H9 (cell line): ENCODE measurements around the gene SEMA3C. TPM values are rescaled to one million over a fixed set of nuclear protein-coding genes. Genes with fewer than 3 reads are reported as not detected.

ENCODE experiments used
- DNase-seq: peaks from one replicate; pipeline ENCODE4 v3.0.0-alpha.2; 2017
- H2AFZ ChIP-seq: one replicate; pipeline ENCODE4 v1.6.1; 2013; ENCODE audit warnings: mild to moderate bottlenecking, low read length, control low read depth, moderate library complexity
- H2AK5ac ChIP-seq: 2 replicates; pipeline ENCODE4 v1.6.1; 2013; ENCODE audit warnings: low read length, control low read depth, mixed read lengths; ENCODE audit not compliant: insufficient read length
- H2BK120ac ChIP-seq: one replicate; pipeline ENCODE4 v1.6.1; 2013; ENCODE audit warnings: low read depth, mild to moderate bottlenecking, low read length, control low read depth, inconsistent platforms; ENCODE audit not compliant: poor library complexity, severe bottlenecking
- H2BK12ac ChIP-seq: 2 replicates; pipeline ENCODE4 v1.6.1; 2013; ENCODE audit warnings: low read length, control low read depth, mixed read lengths, low read depth; ENCODE audit not compliant: insufficient read length
- H2BK15ac ChIP-seq: 2 replicates; pipeline ENCODE4 v1.6.1; 2013; ENCODE audit warnings: low read depth, low read length, control low read depth
- H2BK20ac ChIP-seq: one replicate; pipeline ENCODE4 v1.6.1; 2013; ENCODE audit warnings: low read depth, mild to moderate bottlenecking, low read length, control low read depth, inconsistent platforms; ENCODE audit not compliant: poor library complexity, severe bottlenecking
- H2BK5ac ChIP-seq: 2 replicates; pipeline ENCODE4 v1.6.1; 2013; ENCODE audit warnings: low read length, control low read depth, mixed read lengths; ENCODE audit not compliant: insufficient read length
- H3K14ac ChIP-seq: 2 replicates; pipeline ENCODE4 v1.6.1; 2013; ENCODE audit warnings: low read length, control low read depth; ENCODE audit not compliant: insufficient read depth
- H3K18ac ChIP-seq: 2 replicates; pipeline ENCODE4 v1.6.1; 2013; ENCODE audit warnings: low read depth, mild to moderate bottlenecking, mixed read lengths, low read length, control low read depth; ENCODE audit not compliant: insufficient read length
- H3K23ac ChIP-seq: 2 replicates; pipeline ENCODE4 v1.6.1; 2013; ENCODE audit warnings: low read length, control low read depth, mixed read lengths, low read depth; ENCODE audit not compliant: insufficient read length
- H3K23me2 ChIP-seq: 2 replicates; pipeline ENCODE4 v1.6.1; 2013; ENCODE audit warnings: low read depth, mild to moderate bottlenecking, mixed read lengths, low read length, control low read depth; ENCODE audit not compliant: insufficient read length, poor library complexity, severe bottlenecking
- H3K27ac ChIP-seq: 2 replicates; pipeline ENCODE4 v1.5.1; 2013; ENCODE audit warnings: low read length, control low read depth, mixed read lengths, low read depth; ENCODE audit not compliant: insufficient read length
- H3K27me3 ChIP-seq: 2 replicates; pipeline ENCODE4 v1.6.1; 2013; ENCODE audit warnings: low read length, control low read depth, inconsistent platforms; ENCODE audit not compliant: insufficient read depth
- H3K4ac ChIP-seq: 2 replicates; pipeline ENCODE4 v1.6.1; 2013; ENCODE audit warnings: low read depth, mild to moderate bottlenecking, control low read depth, inconsistent platforms, low read length, moderate library complexity
- H3K4me1 ChIP-seq: 2 replicates; pipeline ENCODE4 v1.6.1; 2013; ENCODE audit warnings: low read length, control low read depth, inconsistent platforms; ENCODE audit not compliant: insufficient read depth
- H3K4me2 ChIP-seq: 2 replicates; pipeline ENCODE4 v1.6.1; 2013; ENCODE audit warnings: low read length, control low read depth, mixed read lengths; ENCODE audit not compliant: insufficient read length, insufficient read depth
- H3K56ac ChIP-seq: 2 replicates; pipeline ENCODE4 v1.6.1; 2013; ENCODE audit warnings: low read depth, mild to moderate bottlenecking, mixed read lengths, low read length, control low read depth; ENCODE audit not compliant: insufficient read length
- H3K79me1 ChIP-seq: 2 replicates; pipeline ENCODE4 v1.6.1; 2013; ENCODE audit warnings: low read depth, mild to moderate bottlenecking, moderate library complexity, low read length, control low read depth, inconsistent platforms; ENCODE audit not compliant: insufficient read depth, poor library complexity, severe bottlenecking
- H3K79me2 ChIP-seq: 2 replicates; pipeline ENCODE4 v1.6.1; 2013; ENCODE audit warnings: low read length, control low read depth, inconsistent platforms; ENCODE audit not compliant: insufficient read depth
- H3K9ac ChIP-seq: 2 replicates; pipeline ENCODE4 v1.6.1; 2013; ENCODE audit warnings: low read length, control low read depth, mixed read lengths; ENCODE audit not compliant: insufficient read length; ENCODE audit errors: extremely low read depth
- H3K9me3 ChIP-seq: one replicate; pipeline ENCODE4 v1.6.1; 2013; ENCODE audit warnings: low read depth, low read length, inconsistent platforms; ENCODE audit not compliant: control insufficient read depth
- H3T11ph ChIP-seq: one replicate; pipeline ENCODE4 v1.6.1; 2013; ENCODE audit warnings: mild to moderate bottlenecking, low read length, control low read depth, inconsistent platforms
- H4K20me1 ChIP-seq: one replicate; pipeline ENCODE4 v1.6.1; 2013; ENCODE audit not compliant: control insufficient read depth, insufficient read length, insufficient read depth
- H4K5ac ChIP-seq: 2 replicates; pipeline ENCODE4 v1.6.1; 2013; ENCODE audit warnings: low read depth, mild to moderate bottlenecking, mixed read lengths, low read length, control low read depth; ENCODE audit not compliant: insufficient read length
- H4K8ac ChIP-seq: replicated peaks from 2 replicates; pipeline ENCODE4 v1.6.1; 2013; ENCODE audit warnings: low read length, control low read depth, mixed read lengths, low read depth; ENCODE audit not compliant: insufficient read length
- H4K91ac ChIP-seq: 2 replicates; pipeline ENCODE4 v1.6.1; 2013; ENCODE audit warnings: low read depth, mild to moderate bottlenecking, moderate library complexity, mixed read lengths, low read length, control low read depth; ENCODE audit not compliant: insufficient read length
- H3K27ac Mint-ChIP-seq, 3 experiments: 2 replicates in 2 of 3; 3 replicates in 1 of 3; pipeline ENCODE4 v1.8.0; 2020 to 2021; ENCODE audit warnings: mixed read lengths in 3 of 3, mild to moderate bottlenecking in 1 of 3, moderate library complexity in 1 of 3
- H3K27me3 Mint-ChIP-seq: 2 replicates; pipeline ENCODE4 v1.8.0; 2021; ENCODE audit warnings: low read depth, mild to moderate bottlenecking, moderate library complexity, mixed read lengths
- H3K36me3 Mint-ChIP-seq, 3 experiments: 2 replicates in 2 of 3; 3 replicates in 1 of 3; pipeline ENCODE4 v1.8.0; 2020 to 2021; ENCODE audit warnings: low read depth in 3 of 3, mixed read lengths in 3 of 3; ENCODE audit not compliant: insufficient read depth in 1 of 3
- H3K4me1 Mint-ChIP-seq, 2 experiments: 2 replicates each; pipeline ENCODE4 v1.8.0; 2020; ENCODE audit warnings: mixed read lengths in 2 of 2
- H3K4me3 Mint-ChIP-seq, 2 experiments: 2 replicates in 1 of 2; 3 replicates in 1 of 2; pipeline ENCODE4 v1.8.0; 2020 to 2021; ENCODE audit warnings: mild to moderate bottlenecking in 2 of 2, mixed read lengths in 2 of 2, moderate library complexity in 1 of 2
- H3K9me3 Mint-ChIP-seq, 2 experiments: 2 replicates in 1 of 2; 3 replicates in 1 of 2; pipeline ENCODE4 v1.8.0; 2020; ENCODE audit warnings: mild to moderate bottlenecking in 2 of 2, mixed read lengths in 2 of 2, moderate library complexity in 1 of 2
- WGBS: extraction: QIAGEN DNeasy Blood & Tissue Kit; methylation state at CpG from one replicate; pipeline ENCODE4 v1.1.7; 2013; ENCODE audit warnings: missing lambda C conversion rate, low lambda C conversion rate, mixed read lengths; ENCODE audit not compliant: insufficient read length; ENCODE audit errors: extremely low coverage; 5-methylcytosine and 5-hydroxymethylcytosine counted together
- total RNA-seq: library from RNA; stranded (reverse); gene quantifications from 2 replicates; pipeline ENCODE4 v1.2.1, GENCODE V29; 2021
- TF ChIP-seq, protein P1 (sequence below): fragments of 200-600 bp; sonication (generic); conservative IDR thresholded peaks from 3 replicates; pipeline ENCODE4 v1.8.0; 2021; ENCODE audit warnings: antibody characterized with exemption, mild to moderate bottlenecking

SEMA3C gene
- total RNA-seq, 1 experiment from 2014 or later: 1.6 TPM

- no peak overlapping the region for H2AFZ ChIP-seq
- H3K9me3 ChIP-seq: no peaks in the 10 kb centered on the region
- H3K23me2 ChIP-seq: no peaks in the 10 kb centered on the region
- no peaks in the 10 kb centered on the region for H3K79me1 ChIP-seq
- DNase-seq: no peak
- Mint-ChIP-seq H3K4me3 (no peak overlapping the region), H3K4me1 (peaks cover 27 to 32% of the 10 kb centered on the region in 2 experiments), H3K27ac (no peak overlapping the region), H3K9me3 (no peaks in the 10 kb centered on the region; a peak in 1 of 5 replicates), H3K36me3 (no peaks in the 10 kb centered on the region), H3K27me3 (no peaks in the 10 kb centered on the region)
- H2BK15ac ChIP-seq: no peak overlapping the region
- H3K27ac ChIP-seq: no peak overlapping the region
- no peak overlapping the region for H3T11ph ChIP-seq
- TF ChIP-seq, protein P1, sequence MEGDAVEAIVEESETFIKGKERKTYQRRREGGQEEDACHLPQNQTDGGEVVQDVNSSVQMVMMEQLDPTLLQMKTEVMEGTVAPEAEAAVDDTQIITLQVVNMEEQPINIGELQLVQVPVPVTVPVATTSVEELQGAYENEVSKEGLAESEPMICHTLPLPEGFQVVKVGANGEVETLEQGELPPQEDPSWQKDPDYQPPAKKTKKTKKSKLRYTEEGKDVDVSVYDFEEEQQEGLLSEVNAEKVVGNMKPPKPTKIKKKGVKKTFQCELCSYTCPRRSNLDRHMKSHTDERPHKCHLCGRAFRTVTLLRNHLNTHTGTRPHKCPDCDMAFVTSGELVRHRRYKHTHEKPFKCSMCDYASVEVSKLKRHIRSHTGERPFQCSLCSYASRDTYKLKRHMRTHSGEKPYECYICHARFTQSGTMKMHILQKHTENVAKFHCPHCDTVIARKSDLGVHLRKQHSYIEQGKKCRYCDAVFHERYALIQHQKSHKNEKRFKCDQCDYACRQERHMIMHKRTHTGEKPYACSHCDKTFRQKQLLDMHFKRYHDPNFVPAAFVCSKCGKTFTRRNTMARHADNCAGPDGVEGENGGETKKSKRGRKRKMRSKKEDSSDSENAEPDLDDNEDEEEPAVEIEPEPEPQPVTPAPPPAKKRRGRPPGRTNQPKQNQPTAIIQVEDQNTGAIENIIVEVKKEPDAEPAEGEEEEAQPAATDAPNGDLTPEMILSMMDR: no peak
- no peak overlapping the region for H2BK120ac ChIP-seq
- no peak overlapping the region for H3K4ac ChIP-seq
- no peak overlapping the region for H3K9ac ChIP-seq
- H3K27me3 ChIP-seq: no peaks in the 10 kb centered on the region
- H2AK5ac ChIP-seq: no peak overlapping the region
- no peak overlapping the region for H4K5ac ChIP-seq
- H2BK20ac ChIP-seq: no peak overlapping the region
- H3K14ac ChIP-seq: no peak overlapping the region
- no CpG with 5 or more reads among the region's 3 CpGs for WGBS
- H3K4me2 ChIP-seq: no peak overlapping the region
- no peak overlapping the region for H2BK5ac ChIP-seq
- no peaks in the 10 kb centered on the region for H3K79me2 ChIP-seq
- no peak overlapping the region for H2BK12ac ChIP-seq
- no peaks in the 10 kb centered on the region for H4K20me1 ChIP-seq
- H3K18ac ChIP-seq: no peak overlapping the region
- no peak overlapping the region for H3K56ac ChIP-seq
- H3K4me1 ChIP-seq: peaks cover 3% of the 10 kb centered on the region
- no peak overlapping the region for H3K23ac ChIP-seq
- H4K8ac ChIP-seq: no peak overlapping the region
- no peak overlapping the region for H4K91ac ChIP-seq
Observed at GRCh38 chr7:80719261-80719660, 199.6 kb downstream of the SEMA3C start.
